HG02938 (cell line): ENCODE measurements around the gene OSBPL1A.

ENCODE experiments used
- ATAC-seq: cut with Tn5 transposase; IDR thresholded peaks from one replicate; pipeline ENCODE4 v1.9.1; 2021; ENCODE audit warnings: mild to moderate bottlenecking, moderate library complexity; ENCODE audit not compliant: unreplicated experiment

Gene OSBPL1A

DNA sequence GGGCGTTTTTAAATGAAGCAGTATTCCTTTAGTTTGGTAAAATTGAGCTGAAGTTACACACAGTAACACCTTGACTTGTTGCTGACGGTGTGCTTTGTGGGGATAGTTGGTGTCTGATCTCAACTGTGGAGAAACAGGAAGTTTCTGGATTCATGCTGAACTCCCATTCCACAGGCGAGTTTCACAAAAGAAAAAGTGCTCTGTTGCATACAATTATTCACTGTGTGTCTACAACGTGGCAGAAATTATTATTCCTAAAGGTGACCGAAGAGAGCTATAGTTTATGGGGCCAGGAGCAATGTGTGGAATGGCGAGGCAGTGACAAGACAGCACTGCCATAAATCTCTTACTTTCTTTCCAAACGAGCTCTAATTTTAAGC is 259.2 kb downstream of the OSBPL1A start:
- no peak for ATAC-seq

DNA sequence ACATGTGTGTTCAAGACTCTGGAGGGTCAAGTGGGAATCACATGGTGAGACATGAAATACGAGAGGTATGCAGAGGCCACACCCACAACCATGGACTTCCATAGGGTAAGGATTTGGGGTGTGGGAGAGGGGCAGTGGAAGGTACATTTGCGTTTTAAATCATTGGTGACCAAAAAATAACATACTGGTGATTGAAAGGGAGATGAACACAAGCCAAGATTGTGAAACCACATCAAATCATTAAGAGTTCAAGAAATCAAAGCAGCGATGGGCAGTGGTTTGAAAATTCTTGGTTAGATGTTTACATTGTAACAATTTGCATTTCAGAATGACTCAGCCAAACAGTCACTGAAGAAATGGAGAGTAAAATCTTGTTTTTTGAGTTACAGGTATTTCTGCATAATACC is 260.7 kb downstream of the OSBPL1A start:
- ATAC-seq: no peak

DNA sequence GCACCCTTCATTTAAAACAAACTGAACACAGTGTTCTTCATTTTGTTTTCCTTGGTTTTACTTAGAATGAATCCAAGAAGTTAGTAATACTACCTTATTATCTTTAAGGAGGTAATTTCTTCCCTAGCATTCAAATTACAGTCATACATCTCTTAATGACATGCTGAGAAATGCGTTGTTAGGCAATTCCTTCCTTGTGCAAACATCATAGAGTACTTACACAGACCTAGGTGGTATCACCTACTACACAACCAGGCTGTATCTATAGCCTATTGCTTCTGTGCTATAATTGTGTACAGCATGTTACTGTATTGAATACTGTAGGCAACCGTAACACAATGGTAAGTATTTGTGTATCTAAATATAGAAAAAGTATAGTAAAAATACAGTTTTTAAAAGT is 267.1 kb downstream of the OSBPL1A start:
- no peak for ATAC-seq

DNA sequence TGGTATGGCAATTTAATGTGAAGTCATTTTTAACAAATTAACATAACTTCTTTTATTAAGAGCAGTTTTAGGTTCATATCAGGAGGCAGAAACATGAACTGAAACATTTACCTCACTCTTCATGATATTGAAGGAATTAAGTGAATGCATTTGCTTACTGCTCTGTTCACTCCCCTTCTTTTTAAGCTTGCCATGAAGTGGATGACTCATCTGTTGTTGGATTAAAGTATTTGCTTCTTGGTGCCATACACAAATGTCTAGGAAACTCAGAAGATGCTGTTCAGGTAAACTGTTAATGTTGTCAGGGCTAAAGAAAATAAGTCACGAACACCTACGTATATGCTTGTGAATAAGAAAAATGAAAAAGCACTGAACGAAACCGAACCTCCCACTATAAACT is 268.9 kb downstream of the OSBPL1A start:
- no peak for ATAC-seq

DNA sequence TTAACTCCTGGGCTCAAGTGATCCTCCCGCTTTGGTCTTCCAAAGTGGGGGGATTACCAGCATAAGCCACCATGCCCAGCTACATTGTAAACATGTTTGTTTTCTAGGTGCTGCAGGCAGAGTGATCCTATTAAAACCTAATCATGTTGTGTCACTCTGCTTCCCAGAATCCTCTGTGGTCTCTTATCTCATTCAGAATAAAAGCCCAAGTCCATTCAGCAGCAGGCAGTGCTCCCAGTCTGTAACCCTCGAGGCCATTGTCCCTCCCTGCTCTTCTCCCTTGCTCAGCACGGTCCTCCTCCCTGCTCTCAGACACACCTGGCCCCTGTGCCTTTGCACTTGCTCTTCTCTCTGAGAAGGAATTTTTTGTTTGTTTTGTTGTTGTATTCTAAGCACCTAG is 269.9 kb downstream of the OSBPL1A start:
- no peak for ATAC-seq

DNA sequence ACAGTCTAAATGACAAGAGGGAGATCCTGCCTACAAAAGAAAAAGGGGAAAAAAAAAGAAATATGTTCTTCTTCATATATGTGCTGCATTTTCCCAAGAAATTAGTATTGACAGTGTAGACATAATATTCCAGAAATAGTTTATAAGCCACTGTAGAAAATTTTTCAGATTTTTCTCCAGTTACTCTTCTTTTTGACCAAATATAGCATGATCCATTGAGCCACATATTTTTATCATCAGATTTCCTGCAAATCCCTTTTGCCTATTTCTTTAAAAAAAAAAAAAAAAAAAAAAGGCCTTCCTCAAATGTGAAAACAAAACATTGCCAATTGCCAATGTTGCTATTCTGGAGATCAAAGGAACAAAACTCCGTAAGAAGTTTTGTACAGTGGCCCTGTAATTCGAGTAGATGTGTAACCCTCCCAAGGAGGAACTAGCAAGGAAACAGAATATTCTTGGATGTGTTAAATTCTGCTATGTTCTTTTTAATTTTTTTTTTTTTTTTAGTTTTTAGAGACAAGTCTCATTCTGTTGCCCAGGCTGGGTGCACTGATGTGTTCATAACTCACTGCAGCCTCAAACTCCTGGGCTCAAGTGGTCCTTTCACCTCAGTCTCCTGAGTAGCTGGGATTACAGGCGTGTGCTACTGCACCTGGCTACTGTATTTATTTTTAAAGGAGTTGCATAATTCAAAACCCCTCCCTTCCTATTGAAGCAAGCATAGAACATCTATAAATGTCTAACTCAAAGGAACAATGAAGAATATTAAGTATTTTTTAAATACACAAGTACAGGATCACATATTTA is 271.3 kb downstream of the OSBPL1A start:
- ATAC-seq: no peak

DNA sequence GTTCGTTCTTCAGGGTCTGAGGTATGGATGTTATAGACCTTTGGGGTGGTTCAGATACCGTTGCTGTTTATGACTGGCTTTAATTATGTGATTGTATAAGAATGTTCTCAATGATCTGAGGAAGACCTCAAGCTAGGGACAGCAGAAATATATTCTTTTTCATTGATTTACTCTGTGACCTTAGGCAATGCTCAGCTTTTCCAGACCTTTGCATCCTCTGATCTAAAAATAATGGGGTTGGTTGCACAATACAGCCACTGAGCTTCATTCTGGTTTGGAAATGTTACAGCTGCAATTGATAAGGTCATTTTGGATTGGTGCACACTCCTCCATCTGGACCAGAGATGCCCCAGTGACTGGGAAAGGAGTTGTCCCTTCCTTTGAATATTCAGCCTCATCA is 276.0 kb downstream of the OSBPL1A start:
- no peak for ATAC-seq

DNA sequence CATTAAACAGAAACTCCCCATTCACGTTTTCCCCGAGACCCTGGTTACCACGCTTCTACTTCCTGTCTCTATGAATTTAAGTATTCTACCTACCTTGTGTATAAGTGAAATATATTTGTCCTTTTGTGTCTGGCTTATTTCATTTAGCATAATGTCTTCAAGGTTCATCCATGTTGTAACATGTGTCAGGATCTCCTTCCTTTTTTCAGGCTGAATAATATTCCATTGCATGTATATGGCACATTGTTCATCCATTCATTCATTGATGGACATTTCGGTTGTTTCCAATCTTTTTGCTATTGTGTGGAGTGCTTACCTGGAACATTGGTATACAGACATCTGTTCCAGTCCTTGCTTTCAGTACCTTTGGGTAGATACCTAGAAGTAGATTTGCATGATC is 276.9 kb downstream of the OSBPL1A start:
- ATAC-seq: no peak

DNA sequence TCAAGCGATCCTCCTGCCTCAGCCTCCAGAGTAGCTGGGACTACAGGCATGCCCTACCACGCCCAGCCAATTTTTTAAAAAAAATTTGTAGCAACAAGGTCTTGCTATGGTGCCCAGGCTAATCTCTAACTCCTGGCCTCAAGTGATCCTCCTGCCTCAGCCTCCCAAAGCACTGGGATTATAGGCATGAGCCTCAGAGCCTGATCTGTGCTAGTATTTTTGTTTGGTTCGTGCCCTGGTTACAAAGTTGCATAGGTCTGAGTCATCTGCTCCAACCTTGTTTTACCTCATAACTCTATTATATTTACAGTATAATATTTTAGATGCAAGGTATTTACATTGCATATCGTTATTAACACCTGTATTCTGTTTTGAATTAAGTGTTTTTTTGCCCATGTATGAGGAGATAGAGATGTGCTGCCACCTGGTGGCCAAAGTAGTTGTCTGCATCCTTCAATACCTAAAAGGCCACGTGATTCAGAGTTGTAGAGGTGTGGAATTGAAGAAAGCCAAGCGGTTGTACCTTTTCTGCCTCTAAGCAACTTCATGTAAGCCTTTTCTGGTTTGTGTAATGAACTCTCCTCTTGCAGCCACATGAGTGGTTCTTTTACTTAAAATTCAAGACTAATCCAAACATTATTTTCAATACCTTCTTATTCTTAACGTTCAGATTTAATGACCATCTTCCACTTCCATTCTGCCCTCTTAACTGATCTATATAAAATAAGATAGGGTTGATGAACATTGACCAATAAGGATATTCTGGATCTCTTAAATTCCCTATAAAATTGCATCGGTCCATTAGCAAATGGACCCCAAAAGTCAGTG is 278.7 kb downstream of the OSBPL1A start:
- peak; percentile 76 for ATAC-seq

DNA sequence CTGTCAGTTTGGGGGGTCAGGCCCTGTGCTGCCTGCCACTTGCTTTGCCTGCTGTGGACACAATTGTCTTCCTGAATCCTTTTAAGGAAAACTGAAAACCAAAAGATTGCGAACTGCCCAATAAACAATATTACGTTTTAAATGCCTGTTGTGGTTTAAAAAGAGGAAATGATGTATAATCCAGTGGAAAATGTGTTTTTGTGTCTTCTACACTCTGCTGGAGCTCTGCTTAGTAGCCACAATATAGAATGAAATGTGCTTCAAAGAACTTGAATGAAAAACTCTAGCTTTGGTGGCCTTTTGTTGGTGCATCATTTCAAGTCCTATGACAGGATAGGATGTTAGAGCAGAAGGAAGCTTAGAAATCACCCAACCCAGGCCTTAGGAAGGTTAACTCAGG is 282.0 kb downstream of the OSBPL1A start:
- no peak for ATAC-seq

DNA sequence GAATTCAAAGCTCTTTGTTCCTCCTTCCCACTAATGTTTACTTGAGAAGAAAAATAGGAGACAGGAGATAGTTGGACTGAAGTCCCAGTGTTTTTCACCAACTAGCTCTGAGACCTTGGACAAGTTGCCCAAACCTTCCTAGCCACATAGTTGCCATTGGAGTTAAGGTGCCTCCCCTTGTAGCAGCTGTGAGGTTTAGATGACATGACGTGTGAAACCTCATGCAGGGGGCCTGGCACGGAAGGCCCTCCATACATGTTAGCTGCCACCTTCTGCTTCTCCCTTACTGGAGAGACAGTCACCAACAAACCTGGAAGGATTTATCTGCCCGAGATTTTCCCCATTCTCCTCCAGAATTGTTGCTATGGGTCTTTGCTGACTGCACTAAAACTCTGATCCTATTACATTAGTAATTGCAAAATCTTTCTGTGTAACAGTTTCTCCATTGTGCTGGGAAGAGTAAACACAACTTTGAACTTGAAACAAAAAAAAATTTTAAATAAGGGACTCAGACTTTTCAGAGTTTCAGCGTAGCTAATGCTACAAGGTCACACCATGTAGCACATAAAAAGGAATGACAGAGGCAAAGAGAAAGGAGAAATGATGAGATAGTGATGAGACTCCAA is 282.6 kb downstream of the OSBPL1A start:
- ATAC-seq: no peak

DNA sequence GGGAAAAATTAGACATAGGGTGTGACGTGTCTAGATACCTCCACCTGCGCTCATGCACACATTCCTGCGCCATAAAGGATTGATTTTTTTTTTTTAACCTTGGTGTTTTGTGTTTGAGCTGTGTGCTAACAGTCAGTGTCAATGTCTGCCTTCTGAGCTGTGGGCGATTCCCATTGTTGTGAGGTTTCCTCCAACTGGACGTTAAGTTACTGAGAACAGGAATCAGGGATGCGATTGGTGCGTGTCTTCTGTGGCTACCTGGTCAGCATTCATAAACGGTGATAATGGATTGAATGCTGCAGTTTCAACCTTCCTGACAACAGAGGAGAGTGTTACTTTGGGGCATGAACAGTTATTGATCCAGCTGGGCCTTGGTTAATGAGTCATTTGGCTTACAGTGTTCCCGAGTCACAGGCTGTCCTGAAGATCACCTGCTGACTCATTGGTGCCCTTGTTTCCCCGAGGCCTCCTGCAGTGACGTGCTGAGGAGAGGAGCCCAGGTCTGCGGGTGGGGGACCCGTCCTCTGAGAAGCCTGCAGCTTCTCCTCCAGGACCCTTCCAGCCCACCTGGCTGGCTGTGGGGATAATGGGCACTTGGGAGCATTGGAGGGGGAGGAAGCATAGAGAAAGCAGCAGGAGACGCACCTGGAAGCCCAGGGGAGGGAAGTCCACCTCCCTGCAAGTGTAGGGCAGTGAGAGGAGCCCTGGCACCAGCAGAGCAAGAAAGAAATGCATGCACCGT is 284.6 kb downstream of the OSBPL1A start:
- ATAC-seq: no peak

DNA sequence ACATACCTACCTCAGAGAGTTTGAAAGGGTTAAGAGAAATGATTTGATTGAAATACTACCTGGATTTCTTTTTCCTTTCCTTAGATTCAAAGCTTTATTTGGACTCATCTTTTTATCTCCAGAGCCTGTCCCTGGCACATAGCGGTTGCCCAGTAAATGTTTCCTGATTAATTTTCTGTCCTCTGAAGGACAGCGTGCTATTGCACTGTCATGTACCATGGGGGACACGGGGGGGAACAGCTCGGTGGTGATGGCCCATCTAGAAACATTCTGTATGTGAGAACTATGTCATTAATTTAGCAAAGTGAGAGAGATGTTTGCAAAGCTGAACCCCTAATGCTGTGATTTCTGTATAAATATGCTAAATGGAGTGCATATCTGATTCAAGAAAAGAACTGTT is 285.2 kb downstream of the OSBPL1A start:
- no peak for ATAC-seq
